Inferior parietal cortex (tissue), 1 donor: ENCODE data around the gene TRUB1.
A peak's percentile ranks its signal among the peaks of the same experiment; 100 is the strongest.

Experiments
- DNase-seq: peaks from one replicate; pipeline ENCODE4 v3.0.0-alpha.2; 2016; ENCODE audit errors: extremely low spot score

Gene TRUB1

DNA sequence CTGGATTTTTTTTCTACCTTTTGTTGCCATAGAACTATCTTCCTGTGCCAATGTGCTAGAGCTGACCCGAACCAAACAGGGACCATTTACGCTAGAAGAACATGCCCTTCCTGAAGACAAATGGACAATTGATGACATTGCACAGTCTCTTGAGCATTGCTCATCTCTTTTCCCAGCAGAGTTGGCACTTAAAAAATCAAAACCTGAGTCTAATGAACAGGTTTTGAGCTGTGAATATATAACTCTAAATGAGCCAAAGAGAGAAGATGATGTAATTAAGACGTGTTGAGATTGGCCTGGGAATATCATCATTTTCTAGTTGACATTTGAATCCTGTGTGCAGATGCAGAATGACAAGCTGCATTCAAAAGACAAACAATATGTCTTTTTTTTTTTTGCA is 37.1 kb downstream of the TRUB1 start:
- no peak for DNase-seq

DNA sequence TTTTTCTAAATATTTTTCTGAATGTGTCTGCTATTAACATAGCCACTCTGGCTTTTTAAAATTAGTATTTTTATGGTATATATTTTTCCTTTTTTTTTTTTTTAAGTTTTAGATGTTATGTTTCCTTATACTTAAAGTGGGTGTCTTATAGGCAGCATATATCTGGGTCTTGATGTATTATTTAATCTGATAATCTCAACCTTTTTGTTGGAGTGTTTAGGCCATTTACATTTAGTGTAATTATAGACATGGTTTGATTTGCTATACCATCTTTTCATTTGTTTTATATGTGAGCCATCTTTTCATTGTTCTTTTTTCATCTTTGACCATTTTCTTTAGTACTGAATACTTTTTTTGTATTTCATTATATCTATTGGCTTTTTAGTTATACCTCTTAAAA is 45.0 kb downstream of the TRUB1 start:
- no peak for DNase-seq

DNA sequence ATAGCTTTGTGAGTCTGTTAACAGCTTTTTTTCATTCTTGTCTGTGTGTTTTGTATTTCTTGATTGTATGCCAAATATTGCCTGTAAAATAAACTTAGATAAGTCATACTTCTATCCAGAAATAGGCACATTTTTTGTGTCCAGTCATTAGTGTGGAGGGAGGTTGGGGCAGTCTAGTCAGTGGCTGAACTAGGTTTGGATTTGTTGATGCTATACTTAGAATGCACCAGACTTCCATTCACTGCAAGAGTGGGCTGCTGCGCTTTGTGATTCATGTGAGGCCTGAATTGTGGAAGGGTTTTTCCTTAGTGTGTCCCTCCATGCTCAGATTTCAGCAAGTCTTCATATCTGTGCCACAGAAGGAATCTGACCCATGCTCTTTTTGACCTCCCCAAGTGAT is 50.0 kb downstream of the TRUB1 start:
- no peak for DNase-seq

DNA sequence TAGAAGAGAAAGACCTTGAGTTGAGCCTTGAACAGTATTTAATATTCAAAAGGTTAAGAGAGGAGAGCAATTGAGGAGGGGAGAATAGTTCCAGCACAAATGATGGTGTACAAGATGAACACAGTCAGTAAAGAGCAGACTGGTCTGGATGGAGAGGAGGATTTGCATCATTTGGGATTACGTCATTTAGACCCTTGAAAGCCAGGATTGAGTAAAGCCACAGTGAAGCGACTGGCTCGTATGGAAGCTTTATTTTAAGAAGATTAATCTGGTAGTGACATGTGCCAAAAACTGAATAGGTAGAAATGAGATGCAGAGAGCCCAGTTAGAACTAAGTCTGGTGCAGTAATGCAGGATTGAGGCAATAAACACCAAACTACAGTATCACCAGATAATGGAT is 52.6 kb downstream of the TRUB1 start:
- no peak for DNase-seq

DNA sequence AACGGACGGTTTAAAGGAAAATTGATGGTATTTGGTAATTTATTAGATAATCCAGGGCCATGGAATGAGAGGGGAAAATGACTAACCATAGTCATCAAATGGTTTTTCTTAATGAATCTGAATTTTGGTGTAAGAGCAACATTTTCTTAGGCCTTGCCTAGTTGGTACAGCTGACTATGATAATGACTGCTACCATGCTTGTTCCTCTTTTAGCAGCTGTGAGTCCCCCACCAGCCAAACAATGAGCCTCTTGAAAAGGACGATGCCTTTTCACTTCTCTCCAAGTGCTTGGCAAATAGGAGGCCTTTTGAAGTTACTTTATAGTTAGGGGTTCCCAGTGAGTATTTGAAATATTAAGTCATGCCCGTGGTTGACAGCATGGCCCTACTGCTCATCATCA is 53.0 kb downstream of the TRUB1 start:
- DNase-seq: no peak

DNA sequence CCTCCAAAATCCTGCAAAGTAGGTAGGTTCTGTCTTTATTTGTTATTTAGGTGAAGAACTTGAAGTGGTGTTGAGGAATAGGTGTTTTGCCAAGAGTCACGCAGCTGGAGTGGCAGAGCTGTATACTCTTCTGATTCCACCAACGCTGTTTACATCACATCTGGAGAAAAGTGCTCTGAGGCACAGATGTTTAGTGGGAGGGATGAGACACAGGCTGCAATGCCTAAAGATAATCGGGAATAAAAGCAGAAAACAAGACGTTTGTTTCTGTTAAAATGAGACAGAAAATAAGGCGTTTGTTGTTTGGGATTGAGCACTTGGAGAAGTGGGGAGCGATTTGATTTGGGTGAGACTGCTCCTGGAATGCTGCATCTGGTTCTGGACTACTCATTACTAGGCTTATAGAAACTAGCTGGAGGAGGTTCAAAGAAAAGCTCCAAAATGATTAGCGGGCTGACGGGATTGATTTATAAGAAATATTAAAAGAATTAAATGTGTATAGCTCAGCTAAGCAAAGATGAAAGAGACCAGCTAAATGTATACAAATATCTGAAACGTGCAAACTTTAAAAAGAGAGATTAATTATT is 54.3 kb downstream of the TRUB1 start:
- DNase-seq: no peak

DNA sequence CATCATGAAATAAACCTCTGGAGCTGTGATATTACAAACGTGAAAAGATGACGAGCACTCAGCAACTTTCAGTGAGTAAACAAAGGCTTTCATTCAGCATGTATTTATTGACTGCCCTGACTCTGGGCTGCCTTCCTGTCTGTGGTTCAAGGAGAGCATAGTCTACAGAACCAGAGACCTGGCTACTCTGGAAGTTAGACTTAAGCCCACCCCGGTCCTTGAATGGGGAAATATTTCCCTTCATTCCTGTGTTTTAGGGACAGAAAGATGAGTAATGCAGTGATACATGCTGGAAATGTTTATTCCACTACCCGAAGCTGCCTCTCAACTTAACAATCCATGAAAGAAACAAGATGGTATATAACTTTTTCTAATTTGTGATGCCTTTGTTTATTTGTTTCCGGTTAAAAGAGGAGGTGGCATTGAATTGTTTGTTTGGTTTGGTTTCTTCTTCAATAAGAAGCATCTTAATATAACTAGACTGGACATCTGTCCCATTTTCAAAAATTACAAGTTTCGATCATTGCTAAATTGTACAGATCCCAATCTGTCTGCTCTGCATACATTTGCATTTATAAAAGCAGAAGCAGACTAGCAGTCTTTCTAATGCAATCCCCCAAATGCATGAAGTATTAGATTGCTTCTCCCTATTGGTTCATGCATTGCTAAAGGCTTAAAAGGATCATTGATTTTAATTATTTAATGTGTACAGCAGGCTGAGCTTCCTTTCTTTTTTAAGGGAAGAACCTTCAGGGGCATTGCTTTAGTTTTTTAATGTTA is 57.7 kb downstream of the TRUB1 start:
- DNase-seq: no peak

DNA sequence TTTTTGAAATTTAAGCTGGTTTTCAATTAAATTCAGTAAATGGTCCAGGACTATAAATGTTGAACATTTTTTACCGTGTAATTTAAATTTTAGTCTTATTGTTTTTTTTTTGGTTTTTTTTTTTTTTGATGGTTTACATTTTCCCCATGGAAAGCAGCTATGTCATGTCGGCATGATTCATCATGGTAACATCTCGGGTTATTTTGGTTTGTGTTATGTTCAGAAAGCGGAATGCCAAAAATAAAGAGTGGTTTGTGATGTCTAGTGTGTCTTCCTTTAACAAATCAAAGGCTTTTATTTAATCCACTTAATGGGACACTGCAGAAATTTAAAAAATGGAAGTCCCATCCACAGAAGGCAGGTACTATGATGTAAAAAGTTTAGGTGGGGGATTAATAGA is 58.5 kb downstream of the TRUB1 start:
- DNase-seq: no peak

DNA sequence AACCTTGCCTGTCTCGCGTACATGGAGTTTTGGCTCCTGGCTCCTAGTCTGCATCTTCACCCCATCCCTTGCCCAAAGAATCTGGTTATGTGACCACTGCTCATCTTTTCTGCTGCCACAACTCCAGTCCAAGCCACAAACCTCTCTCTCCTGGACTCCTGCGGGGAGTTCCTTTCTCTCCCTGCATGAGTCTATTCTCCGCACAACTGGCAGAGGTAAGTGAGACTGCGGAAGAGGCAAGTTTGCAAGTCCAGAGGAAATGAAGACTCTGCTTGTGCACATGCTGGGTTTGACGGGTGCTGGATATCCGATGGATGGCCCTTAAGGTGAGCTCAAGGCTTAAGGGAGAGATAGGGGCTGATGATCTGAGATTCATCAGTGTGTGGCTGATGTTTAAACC is 61.0 kb downstream of the TRUB1 start:
- DNase-seq: no peak

DNA sequence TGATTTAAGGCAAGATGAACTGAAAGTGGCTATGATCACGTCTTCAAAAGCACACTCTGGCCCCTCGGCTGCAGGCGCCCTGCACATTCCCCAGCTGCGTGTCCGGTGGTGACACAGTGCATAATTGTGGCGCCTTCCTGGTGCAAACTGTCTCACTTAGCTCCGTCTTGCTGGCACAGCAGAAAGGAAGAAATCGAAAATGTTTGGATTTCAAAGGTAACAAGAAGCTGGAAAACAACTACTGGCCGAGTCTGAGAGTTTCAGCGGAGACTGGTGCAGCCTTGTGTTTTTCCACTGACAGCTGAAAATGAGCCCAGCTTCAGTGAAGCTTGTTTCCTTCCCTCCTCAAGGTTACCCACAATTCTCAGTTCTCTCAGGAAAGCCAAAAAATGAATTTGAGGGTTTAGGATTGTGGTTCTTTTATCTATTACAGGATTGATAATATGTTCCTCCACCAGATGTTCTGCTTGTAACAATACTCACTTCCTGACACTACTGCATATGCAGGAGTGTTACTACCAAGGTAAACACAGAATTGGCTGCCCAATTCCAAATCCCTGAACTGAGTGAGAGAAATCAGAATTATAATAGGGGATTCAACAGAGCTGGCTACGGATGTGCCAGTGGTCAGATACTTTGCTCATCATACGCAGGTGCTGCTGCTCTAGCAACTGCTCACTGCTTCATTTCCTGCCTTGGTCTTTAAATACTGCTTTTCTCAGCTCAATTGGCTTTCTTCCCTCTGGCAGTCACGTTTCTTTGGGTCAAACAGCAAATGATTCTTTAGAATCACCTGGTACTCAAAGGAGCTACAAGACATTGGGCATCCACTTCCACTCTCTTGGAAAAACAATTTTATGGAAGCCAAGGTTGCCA is 63.7 kb downstream of the TRUB1 start:
- no peak for DNase-seq

DNA sequence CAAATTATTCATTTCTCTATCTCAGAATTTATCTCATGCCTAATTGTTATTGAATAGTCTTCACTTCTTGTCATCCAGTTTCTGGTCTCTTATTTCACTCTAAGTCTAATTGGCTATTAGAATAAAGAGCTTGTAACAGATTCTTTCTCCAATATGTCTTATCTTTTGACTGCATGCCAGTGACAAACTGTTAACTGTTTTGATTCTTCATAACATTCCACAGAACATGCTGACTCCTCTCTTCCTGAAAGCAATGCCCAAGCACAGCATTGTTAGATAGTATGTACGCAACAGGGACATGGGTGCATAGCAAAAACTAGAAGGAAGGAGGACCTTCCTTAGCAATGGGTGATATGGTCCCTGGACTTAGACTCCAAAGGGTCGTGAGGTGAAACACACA is 65.4 kb downstream of the TRUB1 start:
- no peak for DNase-seq

DNA sequence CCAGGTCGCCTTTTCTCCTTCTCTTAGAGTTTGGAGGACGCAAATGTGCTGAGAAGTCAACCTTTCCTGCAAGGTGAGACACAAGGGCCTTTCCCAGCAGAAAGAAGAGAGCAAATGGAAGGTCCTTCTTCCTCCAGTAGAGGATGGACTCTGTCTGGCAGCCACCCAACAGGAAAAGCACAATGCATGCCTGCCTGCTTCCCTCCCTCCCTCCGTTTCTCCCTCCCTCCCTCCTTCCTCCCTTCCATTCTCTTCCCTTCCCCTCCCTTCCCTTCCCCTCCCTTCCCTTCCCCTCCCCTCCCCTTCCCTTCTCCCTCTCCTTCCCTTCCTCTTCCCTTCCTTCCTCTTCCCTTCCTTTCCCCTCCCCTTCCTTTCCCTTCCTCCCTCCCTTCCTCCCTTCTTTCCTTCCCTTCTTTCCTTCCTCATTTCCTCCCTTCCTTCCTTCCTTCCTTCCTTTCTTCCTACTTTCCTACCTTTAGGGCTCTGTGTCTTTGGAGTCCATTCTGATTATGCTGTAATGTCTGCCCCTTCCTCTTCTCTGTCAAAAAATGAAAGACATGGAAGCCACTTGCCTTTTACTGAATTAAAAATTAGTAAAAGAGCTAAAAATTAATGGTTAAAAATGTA is 66.4 kb downstream of the TRUB1 start:
- no peak for DNase-seq

DNA sequence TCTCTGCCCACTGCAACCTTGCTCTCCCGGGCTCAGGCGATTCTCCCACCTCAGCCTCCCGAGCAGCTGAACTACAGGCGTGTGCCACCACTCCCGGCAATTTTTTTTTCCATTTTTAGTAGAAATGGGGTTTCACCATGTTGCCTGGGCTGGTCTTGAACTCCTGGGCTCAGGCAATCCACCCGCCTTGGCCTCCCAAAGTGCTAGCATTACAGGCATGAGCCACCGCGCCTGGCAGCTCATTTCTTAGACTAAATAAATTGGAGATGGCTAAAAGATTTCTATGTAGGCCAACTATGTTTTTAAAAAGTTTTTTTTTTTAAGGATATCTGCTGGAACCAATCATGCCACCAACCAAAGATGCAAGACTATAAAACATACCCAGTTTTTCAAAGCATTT is 67.8 kb downstream of the TRUB1 start:
- no peak for DNase-seq

DNA sequence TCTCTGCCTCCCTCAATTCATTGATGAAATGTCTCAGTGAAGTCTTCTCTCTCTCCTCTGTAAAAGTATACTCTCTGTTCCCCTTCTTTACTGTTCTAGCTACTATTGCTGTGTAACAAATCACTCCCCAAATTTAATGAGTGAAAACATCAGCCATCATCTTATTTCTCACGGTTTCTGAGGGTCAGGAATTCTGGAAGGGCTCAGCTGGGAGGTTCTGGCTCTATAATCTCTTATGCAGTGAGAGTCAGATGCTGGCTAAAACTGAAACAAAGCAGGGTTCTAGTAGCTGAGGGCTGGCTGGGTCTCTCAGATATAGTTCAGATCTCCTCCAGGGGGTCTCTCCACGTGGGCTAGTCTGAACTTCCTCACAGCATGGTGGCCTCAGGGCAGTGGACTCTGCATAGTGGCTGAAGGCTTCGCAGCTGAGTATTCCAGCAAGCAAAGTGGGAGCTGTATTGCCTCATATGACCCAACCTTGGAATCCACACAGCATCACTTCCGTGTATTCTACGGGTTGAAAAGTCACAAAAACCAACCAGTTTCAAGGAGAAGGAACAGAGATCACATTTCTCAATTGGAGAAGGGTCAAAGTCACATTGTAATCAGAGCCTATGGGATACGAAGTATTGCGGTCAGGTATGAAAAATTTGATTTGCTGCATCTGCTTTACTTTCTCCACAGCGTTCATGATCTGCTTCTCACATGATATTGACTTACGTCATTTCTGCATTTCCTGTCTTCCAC is 80.4 kb downstream of the TRUB1 start:
- DNase-seq: no peak

DNA sequence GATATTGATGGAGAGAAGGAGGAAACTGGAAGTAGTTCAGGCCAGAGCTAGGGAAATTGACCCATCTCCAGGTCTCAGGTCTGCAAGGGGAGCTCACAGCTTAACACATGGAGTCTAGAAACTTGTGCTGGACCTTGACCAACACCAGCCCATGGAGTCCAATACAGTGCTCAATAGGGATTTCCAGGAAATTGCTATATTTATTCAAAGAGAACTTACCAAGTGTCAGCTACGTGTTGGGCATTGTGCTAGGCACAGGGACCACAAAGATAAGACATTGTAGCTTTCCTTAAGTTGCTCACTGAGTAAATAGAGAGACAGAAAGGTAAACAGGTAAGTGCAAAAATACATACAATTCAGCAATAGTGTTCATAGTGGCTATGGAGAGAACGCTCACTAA is 82.5 kb downstream of the TRUB1 start:
- no peak for DNase-seq

DNA sequence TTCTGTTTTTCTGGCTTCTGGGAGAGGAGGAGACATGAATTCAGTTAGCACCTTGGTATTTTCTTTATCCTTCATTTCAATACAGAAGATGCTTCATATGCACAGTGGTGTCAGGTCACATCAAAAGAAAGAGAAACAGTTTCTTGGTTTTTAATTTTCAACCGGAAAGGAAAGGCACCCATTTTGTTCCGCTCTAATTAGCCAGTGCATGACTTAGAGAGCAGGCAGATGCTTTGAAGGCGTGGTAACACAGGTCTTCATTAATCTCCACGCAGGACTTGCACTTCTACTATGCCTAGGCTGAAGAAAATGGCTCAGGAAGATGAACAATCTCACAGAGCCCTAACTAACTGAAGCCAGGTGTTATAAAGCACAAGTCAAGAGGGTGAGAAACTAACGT is 84.7 kb downstream of the TRUB1 start:
- DNase-seq: no peak

DNA sequence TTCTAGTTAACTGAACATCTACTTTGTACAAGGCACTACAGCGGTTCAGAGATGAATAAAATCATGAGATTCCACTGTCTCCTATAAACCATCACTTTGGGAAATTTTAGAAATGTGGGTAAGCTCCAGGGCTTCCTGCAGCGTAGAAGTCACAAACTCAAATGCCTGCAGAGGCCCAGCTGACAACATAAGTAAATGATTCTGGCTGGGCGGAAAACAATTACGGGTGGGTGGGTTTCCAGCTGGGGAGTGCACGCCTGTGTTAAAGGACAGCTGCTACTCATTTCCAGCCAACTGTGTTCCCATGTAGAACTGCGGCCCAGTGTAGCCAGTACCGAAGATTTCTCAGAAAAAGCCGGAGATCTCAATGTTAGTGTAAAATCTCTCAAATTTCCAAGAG is 85.7 kb downstream of the TRUB1 start:
- no peak for DNase-seq

DNA sequence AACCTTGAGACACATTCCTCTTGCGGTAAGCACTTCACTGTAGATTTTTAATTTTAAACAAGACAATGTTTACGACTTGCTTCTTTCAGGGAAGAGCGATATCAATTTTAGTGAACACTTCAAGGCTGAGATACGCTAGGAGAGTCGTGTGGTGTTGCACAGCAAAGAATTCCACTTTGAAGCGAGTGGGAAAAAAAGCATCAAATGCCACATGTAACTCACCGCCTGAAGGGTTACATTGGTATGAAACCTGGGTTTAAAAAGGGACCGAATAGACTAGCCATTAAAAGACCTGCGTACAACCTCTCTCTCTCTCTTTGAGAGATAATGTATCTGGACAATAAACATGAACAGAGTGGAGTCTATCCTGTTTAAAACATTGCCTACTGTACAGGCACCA is 86.4 kb downstream of the TRUB1 start:
- no peak for DNase-seq

DNA sequence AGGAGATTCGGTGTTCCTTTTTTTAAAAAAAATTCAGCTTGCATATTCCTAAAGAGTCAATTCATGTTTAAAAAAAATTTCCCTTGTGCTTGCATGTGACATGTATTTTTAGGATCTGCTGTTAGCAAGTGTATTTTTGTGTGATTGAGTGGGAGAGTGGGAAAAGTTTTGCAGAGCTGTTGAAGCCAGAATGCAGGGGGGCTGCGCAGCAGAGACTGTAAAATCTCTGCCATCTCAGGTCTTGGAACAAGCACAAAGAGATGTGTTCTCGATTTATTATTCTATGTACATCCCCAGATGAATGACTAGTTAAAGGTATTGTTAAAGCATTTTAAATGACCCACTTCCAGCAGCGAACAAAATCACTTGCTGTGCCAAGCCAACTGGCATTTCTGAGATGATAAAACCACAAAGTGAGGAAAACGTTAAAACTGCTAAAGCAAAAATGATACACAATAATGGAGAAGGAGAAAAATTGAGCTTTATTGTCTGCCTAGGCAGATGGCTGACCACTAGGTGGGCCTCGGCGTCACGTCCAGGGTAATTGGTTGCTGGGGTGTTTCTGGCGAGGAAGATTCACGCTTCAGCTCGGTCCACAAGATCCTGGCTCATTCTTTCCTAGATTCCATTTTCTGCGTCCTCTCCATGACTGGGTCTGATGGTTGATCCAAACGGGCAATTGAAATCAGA is 88.2 kb downstream of the TRUB1 start:
- DNase-seq: peak; percentile 76

DNA sequence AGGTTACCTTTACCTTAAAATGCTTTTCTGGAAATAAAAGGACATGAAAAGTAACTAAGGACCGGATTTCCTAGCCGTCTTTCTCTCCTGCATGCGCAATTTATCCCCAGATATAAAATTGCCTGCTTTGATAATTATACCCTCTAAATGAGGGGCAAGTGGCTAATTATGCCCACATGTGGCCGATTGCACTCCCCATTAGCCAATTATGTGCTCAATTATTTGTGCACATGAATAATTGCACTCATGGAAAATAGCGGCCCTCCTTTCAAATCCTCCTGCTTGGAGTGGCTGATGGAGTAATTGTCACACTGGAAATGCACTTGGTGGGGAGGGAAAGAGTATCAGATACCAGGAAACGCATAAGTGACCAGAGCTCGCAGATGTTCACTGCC is 88.7 kb downstream of the TRUB1 start:
- DNase-seq: no peak
